Neural progenitor cell (in vitro differentiated cells): ENCODE measurements around the gene NOTCH1.

ENCODE experiments used
- CTCF ChIP-seq: fragments of 200-600 bp; sonication (generic); IDR thresholded peaks from 2 replicates; pipeline ENCODE4 v1.5.1; 2017; ENCODE audit warnings: antibody characterized with exemption, mild to moderate bottlenecking
- EZH2phosphoT487 ChIP-seq: fragments of 200-600 bp; sonication (generic); IDR thresholded peaks from 2 replicates; pipeline ENCODE4 v1.6.1; 2017; ENCODE audit warnings: antibody characterized with exemption

GRCh38 chr9:136471802-136472487 lies 73.9 kb downstream of the NOTCH1 start:
- TF ChIP-seq CTCF = no peak
- no peak for TF ChIP-seq EZH2phosphoT487
